Thymus (tissue), 11 donors: ENCODE data around the gene MRC1. TPM values are rescaled to one million over a fixed set of nuclear protein-coding genes. Genes with fewer than 3 reads are reported as not detected.
A peak's percentile ranks its signal among the peaks of the same experiment; 100 is the strongest.

Source experiments
- DNase-seq, 9 donors: peaks; one replicate each; pipeline ENCODE4 v3.0.0-alpha.2; 2013; ENCODE audit warnings: low spot score in 9 of 9, low read depth in 6 of 9, missing footprints in 1 of 9
- H3K27ac ChIP-seq, 2 donors: one replicate each; pipeline ENCODE4 v1.5.1; 2013; ENCODE audit warnings: control low read depth in 1 of 2, low read depth in 1 of 2, low read length in 1 of 2, mild to moderate bottlenecking in 1 of 2, moderate library complexity in 1 of 2
- H3K27me3 ChIP-seq, 2 donors: one replicate each; pipeline ENCODE4 v1.5.1; 2013; ENCODE audit warnings: low read length in 1 of 2; ENCODE audit not compliant: control insufficient read depth in 2 of 2, insufficient read depth in 1 of 2
- H3K36me3 ChIP-seq, 2 donors: one replicate each; pipeline ENCODE4 v1.5.1; 2013; ENCODE audit warnings: low read length in 1 of 2, mild to moderate bottlenecking in 1 of 2, moderate library complexity in 1 of 2; ENCODE audit not compliant: control insufficient read depth in 2 of 2, insufficient read depth in 2 of 2
- H3K4me1 ChIP-seq, 2 donors: one replicate each; pipeline ENCODE4 v1.5.1; 2013; ENCODE audit warnings: low read length in 2 of 2; ENCODE audit not compliant: control insufficient read depth in 2 of 2, insufficient read depth in 2 of 2
- H3K4me3 ChIP-seq, 2 donors: one replicate each; pipeline ENCODE4 v1.5.1; 2013; ENCODE audit warnings: low read length in 2 of 2, control low read depth in 1 of 2, mild to moderate bottlenecking in 1 of 2
- H3K9me3 ChIP-seq, 2 donors: one replicate each; pipeline ENCODE4 v1.5.1; 2013; ENCODE audit warnings: low read length in 1 of 2, mild to moderate bottlenecking in 1 of 2; ENCODE audit not compliant: control insufficient read depth in 2 of 2, insufficient read depth in 1 of 2
- WGBS: extraction: QIAGEN DNeasy Blood & Tissue Kit; methylation state at CpG from one replicate; pipeline ENCODE4 v1.1.7; 2013; 5-methylcytosine and 5-hydroxymethylcytosine counted together
- polyA plus RNA-seq: library from polyadenylated mRNA; stranded (reverse); fragments of 200-250 nt; gene quantifications from one replicate; pipeline ENCODE4 v1.2.3, GENCODE V29; 2013
- total RNA-seq: library from RNA; stranded (reverse); fragments of 120-200 nt; gene quantifications from one replicate; pipeline ENCODE4 v1.2.4, GENCODE V29; 2013
- donor health status: healthy.

The MRC1 gene
- total and polyA plus RNA-seq, 2 donors = 6.8 to 10.2 TPM

- Histone ChIP-seq H3K4me1 (no peaks in the 10 kb centered on the region), H3K27me3 (no peaks in the 10 kb centered on the region), H3K36me3 (no peaks in the 10 kb centered on the region), H3K27ac (no peak overlapping the region), H3K9me3 (no peaks in the 10 kb centered on the region), H3K4me3 (no peak overlapping the region)
- WGBS = 95% methylated on average over 6 of the region's 6 CpGs
- no peak for DNase-seq
These were observed 61.9 kb downstream of the MRC1 start for GRCh38 chr10:17871036-17871435.

- Histone ChIP-seq H3K4me1 (no peaks in the 10 kb centered on the region), H3K9me3 (no peaks in the 10 kb centered on the region), H3K27ac (no peak overlapping the region), H3K36me3 (no peaks in the 10 kb centered on the region), H3K27me3 (no peaks in the 10 kb centered on the region), H3K4me3 (no peak overlapping the region)
- 71% methylated on average over 8 of the region's 8 CpGs for WGBS
- peak in 4 of 9 donors; percentile 15 to 55 (median 33) for DNase-seq
These were observed 63.3 kb downstream of the MRC1 start for GRCh38 chr10:17872191-17873091.

- Histone ChIP-seq H3K9me3 (no peaks in the 10 kb centered on the region), H3K4me3 (no peak overlapping the region), H3K4me1 (no peaks in the 10 kb centered on the region), H3K36me3 (no peaks in the 10 kb centered on the region), H3K27ac (no peak overlapping the region), H3K27me3 (no peaks in the 10 kb centered on the region)
- 94% methylated on average over 2 of the region's 2 CpGs for WGBS
- no peak for DNase-seq
These were observed 64.8 kb downstream of the MRC1 start for GRCh38 chr10:17873946-17874345.

GRCh38 chr10:17877121-17877520, 68.0 kb downstream of the MRC1 start:
- H3K36me3 ChIP-seq = no peaks in the 10 kb centered on the region
- DNase-seq = no peak
- H3K4me3 ChIP-seq = no peak overlapping the region
- H3K27me3 ChIP-seq = no peaks in the 10 kb centered on the region
- no peaks in the 10 kb centered on the region for H3K4me1 ChIP-seq
- H3K9me3 ChIP-seq = no peaks in the 10 kb centered on the region
- H3K27ac ChIP-seq = no peak overlapping the region

GRCh38 chr10:17878896-17879295, 69.7 kb downstream of the MRC1 start:
- 95% methylated on average over 5 of the region's 5 CpGs for WGBS
- Histone ChIP-seq H3K36me3 (no peaks in the 10 kb centered on the region), H3K4me1 (no peaks in the 10 kb centered on the region)

GRCh38 chr10:17880601-17881000, 71.5 kb downstream of the MRC1 start:
- no peak for DNase-seq
- Histone ChIP-seq H3K36me3 (no peaks in the 10 kb centered on the region), H3K4me1 (no peaks in the 10 kb centered on the region), H3K4me3 (no peak overlapping the region), H3K27me3 (no peaks in the 10 kb centered on the region), H3K27ac (no peak overlapping the region), H3K9me3 (no peaks in the 10 kb centered on the region)
- 98% methylated on average over 3 of the region's 3 CpGs for WGBS

More at GRCh38 chr10:17878896-17879295, 69.7 kb downstream of the MRC1 start:
- Histone ChIP-seq H3K9me3 (no peaks in the 10 kb centered on the region), H3K4me3 (no peak overlapping the region), H3K27ac (no peak overlapping the region), H3K27me3 (no peaks in the 10 kb centered on the region)
- DNase-seq = no peak

GRCh38 chr10:17882557-17882956, 73.4 kb downstream of the MRC1 start:
- WGBS = 94% methylated on average over 1 of the region's 1 CpG
- no peaks in the 10 kb centered on the region for H3K4me1 ChIP-seq
- no peak overlapping the region for H3K27ac ChIP-seq
- H3K36me3 ChIP-seq = no peaks in the 10 kb centered on the region
- H3K27me3 ChIP-seq = no peaks in the 10 kb centered on the region
- DNase-seq = no peak
- H3K9me3 ChIP-seq = no peaks in the 10 kb centered on the region
- H3K4me3 ChIP-seq = no peak overlapping the region

GRCh38 chr10:17883621-17884020, 74.5 kb downstream of the MRC1 start:
- no peaks in the 10 kb centered on the region for H3K36me3 ChIP-seq
- H3K9me3 ChIP-seq = no peaks in the 10 kb centered on the region
- 83% methylated on average over 1 of the region's 1 CpG for WGBS
- H3K4me1 ChIP-seq = no peaks in the 10 kb centered on the region
- no peak for DNase-seq
- no peak overlapping the region for H3K27ac ChIP-seq
- no peak overlapping the region for H3K4me3 ChIP-seq
- no peaks in the 10 kb centered on the region for H3K27me3 ChIP-seq

- no peak for DNase-seq
- Histone ChIP-seq H3K4me1 (no peaks in the 10 kb centered on the region), H3K36me3 (no peaks in the 10 kb centered on the region), H3K27ac (no peak overlapping the region), H3K9me3 (no peaks in the 10 kb centered on the region), H3K27me3 (no peaks in the 10 kb centered on the region), H3K4me3 (no peak overlapping the region)
These were observed 79.0 kb downstream of the MRC1 start for GRCh38 chr10:17888189-17888588.
